Activated CD4-positive, alpha-beta T cell treated with anti-CD3 and anti-CD28 coated beads, Interleukin-2, amount 50 U/mL, for 4 hours (primary cell): ENCODE results near the gene C1orf53.

Source experiments
- DNase-seq, 2 experiments: peaks; one replicate each; pipeline ENCODE4 v3.0.0-alpha.2; 2020

C1orf53 gene

GRCh38 chr1:197908716-197909220, 6.3 kb downstream of the C1orf53 start:
- no peak for DNase-seq

DNA sequence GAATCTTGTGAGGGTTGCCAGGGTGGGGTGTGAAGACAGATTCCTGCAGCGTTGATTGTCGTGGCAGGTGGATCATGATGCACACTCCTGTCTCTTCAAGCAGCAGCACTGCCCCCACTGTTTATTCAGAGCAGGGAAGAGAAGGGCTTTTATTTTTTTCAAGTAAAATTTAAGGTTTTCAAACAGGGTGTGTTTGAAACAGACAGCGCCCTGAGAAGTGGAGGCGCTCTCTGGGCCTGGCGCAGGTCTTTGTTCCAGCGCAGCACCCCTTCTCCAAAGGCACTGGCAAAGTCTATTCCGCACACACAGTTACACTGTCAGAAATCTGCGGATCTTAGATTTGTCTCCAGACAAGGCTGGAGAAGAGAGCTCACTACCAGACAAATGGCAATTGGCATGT, 7.0 kb downstream of the C1orf53 start:
- no peak for DNase-seq

DNA sequence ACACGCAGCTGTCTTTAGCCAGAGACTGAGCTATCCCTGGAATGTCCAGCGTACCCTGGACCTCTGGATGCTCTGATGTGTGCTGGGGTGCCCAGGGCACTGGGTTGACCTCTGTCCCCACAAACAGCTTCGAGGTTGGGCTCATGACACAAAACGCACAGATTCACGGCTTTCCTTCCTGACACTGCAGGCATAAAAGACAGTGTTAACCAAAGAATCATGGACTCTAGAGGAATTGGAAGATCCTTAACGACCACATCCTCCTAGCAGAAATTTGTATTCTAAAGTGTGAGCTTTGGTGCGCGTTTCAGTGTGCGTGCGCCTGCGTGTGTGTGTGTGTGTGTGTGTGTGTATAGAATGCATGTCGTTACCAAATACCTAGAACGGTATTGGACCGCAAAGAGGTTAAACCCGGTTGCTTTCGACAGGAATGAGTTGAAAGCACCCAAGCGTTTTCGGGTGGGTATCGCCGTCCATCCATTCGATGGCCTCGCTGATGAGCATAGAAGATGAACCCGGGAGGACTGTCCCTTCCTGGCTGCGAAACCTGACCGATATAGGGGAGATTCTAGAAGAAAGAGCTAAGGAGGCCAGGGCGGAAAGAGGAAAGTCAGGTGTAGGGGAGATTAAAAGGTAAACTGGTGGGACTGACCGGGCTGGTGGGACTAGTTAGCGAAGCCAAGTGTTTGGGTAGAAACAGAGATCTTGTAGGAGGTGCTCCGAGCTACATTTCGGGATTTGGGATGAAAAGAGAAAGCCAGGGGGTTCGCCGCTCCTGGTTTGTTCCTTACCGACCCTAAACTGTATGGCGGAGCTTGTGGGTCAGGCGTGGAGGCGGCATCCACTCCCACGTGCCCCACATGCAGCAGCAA, 7.9 kb downstream of the C1orf53 start:
- no peak for DNase-seq

DNA sequence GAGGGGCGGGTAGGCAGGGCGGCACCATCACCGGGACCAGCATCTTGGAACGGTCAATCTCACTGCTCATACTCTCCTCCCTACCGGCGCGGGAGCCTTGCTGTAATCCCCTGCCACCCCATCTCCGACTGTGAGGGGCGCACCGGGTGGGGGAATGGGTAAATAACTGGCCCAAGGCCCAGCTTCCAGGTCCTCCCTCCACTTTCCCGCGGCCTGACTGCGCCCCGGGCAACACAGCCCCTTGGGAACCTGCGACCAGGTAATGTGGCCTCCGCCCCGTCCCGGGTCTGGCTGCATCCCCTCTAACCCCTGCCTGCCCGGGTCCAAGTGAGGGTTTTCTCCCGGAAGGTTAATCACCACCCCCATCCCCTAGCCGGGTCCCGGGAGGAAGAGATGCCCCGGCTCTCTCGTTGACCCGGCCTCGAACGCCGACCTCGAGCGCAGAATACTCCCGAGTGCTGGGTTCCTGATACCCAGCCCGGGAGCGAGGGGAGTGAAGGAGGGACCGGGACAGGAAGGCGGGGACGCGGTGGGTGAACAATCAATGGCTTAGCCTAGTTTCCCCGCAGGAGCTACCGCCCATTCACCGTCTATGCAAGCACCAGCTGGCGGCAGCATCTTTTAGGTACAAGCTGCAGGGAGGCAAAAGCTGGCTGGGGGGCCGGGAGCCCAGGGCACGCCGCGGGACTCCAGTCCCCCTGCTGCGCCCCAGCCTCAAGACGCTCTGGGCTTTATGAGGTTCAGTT, 8.9 kb downstream of the C1orf53 start:
- no peak for DNase-seq

DNA sequence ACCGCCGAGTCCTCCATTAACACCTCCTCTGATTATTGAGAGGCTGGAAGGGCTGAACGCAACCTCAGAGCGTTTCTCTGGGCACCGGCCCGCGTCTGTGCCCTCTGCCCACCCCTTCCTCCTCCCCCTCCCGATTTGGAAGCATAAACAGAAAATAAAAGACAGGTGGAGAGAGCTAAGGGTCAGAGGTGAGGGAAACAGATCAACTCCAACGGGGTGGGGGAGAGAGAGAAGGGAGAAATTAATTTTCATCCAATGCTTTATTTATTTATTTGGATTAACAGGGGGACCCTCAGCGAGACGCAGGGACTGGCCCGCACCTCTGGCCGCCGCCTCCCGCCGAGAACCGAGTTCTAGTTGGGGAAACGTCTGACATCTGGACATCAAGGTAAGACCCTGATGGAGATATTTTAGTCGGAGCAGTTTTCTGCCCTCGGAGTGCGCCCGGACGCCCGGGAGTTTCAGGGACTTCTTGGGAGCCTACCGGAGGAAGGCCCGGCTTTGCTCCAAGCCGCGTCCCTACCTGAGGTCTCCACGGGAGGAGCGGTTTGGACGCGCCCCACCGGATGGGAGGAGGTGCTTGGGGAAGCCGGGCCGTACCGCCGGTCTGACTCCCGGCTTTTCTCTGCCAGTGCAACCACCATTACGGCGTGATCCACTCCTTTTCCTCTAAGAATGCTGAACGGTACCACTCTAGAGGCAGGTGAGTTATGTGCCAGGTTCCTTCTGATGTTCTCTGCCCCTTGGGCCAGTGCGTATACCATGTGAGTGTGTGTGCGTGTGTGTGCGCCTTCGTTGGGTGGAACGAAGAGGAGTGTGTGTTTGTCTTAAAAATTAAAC, 9.6 kb downstream of the C1orf53 start:
- no peak for DNase-seq

DNA sequence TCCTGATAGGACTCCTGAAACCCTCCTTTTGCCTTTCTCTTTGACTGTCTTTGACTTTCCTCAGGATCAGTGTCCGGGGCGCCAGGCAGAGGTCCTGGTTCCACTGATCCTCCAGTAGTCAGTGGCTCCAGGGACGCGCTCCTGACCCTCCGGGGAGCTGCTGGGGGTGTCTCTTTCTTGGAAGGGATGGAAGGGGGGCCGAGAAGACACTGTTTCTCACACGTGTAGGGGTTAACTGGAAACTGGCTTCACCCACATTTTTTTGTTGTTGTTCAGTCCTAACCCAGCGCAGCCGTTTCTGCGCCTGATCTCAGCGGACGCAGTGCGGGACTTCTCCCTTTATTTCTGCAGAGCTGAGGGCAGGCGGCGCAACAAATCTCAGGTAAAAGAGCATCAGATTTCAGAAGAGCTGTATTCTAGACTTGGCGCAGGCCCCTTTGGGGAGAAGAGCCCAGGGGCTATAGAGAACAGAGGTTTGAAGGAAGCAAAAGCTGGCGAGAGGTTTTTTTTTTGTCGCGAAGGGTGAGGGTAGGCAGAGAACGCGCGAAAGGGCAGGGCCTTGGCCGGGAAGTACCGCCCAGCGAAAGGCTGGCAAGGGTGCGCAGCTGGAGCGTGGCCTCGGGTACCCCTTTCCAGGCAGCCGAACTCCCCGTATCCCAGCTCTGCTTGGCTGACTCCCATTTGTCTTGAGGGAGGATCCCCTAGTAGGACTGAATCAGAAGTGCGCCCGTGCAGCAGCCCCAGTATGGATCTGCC, 10.5 kb downstream of the C1orf53 start:
- no peak for DNase-seq

- no peak for DNase-seq
These were observed 11.3 kb downstream of the C1orf53 start for GRCh38 chr1:197913495-197914276.

DNA sequence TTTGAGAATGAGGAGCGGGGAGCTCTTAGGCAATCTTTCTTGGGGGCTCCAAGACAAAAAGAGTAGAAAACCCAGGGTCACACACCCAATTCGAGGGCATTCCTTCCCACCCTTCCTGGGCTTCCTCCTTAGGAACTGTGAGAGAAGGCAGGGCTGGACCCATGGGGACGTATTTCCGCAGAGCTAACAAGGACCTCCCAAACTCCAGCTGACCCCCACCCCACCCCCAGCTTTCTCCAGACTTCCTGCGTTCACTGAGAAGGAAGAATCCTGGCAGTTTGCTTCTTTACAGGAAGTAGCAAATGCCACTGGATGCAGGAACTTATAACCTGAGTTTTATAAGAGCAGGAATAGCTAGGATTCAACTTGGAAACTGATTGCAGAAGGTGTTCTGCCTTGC, 12.1 kb downstream of the C1orf53 start:
- no peak for DNase-seq

- no peak for DNase-seq
These were observed 12.9 kb downstream of the C1orf53 start for GRCh38 chr1:197915260-197915861.

- DNase-seq: no peak
These were observed 13.6 kb downstream of the C1orf53 start for GRCh38 chr1:197915862-197916499.

GRCh38 chr1:197916500-197916983, 14.1 kb downstream of the C1orf53 start:
- no peak for DNase-seq

DNA sequence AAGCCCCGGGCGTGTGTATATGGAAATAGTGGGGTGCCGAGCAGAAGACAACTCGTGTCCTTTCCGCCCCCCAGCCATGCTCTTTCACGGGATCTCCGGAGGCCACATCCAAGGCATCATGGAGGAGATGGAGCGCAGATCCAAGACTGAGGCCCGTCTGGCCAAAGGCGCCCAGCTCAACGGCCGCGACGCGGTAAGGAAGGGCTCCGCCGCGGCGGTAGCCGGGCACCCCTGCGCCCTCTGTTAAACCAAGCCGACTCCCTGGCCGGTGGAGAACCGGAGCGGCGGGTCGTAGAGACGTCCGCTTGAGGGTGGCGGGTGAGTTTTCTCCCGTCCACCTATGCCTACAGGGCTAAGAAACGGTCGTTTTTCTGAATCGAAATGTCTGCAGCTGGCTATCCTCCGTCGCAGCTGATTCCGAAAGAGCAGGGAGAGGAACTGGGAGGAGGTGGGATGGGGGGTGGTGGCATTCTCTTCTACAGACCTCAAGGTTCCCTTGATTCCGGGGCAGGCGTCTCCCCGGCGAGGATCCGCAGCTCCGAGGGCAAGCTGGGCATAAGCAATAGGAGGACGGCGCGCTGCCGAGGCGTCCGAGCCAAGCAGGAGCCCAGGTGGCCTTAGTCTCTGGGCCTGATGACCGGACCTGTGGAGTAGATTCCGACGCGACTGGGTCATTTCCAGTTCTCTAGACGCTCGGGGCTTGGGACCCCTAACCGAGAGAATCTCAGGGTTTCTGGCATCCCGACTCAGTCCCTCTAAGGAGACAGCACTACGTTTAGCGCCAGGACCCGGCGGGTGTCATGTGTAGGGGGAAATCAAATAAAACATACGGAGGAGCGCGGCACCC, 15.6 kb downstream of the C1orf53 start:
- DNase-seq: no peak

DNA sequence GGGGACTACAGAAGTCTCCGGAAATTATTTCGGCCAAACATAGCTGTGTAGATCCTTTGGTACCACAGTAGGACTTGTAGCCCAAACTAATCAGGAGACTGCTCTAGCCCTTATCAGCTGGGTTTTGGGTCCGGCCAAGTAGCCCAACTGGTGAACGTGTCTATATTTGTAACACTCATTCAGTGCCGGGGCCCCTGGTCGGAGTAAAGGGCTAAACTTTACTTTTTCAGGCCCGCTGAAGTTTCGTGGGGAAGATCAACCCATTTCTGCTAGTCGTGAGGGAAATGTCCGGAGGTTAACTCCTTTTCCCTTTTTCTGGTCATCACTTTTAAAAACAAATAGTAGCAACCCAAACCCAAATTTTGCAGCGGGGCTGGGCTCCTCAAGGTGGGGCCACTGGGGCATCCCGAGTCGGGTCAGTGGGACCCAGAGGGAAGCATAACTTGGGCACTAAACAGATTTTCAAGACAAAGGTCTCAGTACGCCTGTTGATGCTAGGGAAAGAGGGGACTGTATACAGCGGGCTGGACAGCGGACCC, 16.4 kb downstream of the C1orf53 start:
- DNase-seq: no peak

GRCh38 chr1:197919346-197920066, 17.1 kb downstream of the C1orf53 start:
- no peak for DNase-seq

GRCh38 chr1:197920067-197920396, 17.6 kb downstream of the C1orf53 start:
- DNase-seq: no peak

DNA sequence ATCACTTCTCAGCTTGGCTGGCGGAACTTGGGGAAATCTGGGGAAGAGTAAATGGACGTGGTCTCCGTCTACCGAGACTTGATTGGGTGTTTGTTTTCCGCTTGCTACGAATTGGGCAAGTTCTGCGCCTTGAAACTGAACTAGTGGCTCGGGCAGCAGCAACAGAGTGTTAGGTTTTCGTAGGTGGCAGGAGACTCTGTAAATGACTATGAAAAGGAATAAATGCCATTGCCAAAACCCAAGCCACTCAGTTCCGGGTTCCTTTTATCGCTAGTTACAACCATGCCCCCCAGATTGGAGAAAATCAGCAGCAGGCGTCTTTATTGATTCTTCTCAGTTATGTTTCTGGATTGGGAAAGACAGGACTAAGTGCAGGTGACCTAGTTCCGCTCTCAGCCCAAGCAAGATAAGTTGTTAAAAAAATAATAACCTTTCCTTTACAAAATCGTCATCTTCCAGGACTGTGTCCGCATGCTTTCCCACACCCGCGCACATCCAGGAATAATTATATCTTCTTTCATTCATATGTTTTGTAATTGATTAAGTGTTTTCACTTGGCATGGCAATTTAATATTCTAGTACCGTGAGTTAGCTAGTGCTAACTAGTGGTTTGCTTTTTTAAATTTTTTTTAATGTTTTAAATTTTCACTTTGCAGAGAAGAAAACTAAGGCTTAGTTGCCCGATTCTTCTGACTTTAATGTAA, 18.1 kb downstream of the C1orf53 start:
- no peak for DNase-seq

DNA sequence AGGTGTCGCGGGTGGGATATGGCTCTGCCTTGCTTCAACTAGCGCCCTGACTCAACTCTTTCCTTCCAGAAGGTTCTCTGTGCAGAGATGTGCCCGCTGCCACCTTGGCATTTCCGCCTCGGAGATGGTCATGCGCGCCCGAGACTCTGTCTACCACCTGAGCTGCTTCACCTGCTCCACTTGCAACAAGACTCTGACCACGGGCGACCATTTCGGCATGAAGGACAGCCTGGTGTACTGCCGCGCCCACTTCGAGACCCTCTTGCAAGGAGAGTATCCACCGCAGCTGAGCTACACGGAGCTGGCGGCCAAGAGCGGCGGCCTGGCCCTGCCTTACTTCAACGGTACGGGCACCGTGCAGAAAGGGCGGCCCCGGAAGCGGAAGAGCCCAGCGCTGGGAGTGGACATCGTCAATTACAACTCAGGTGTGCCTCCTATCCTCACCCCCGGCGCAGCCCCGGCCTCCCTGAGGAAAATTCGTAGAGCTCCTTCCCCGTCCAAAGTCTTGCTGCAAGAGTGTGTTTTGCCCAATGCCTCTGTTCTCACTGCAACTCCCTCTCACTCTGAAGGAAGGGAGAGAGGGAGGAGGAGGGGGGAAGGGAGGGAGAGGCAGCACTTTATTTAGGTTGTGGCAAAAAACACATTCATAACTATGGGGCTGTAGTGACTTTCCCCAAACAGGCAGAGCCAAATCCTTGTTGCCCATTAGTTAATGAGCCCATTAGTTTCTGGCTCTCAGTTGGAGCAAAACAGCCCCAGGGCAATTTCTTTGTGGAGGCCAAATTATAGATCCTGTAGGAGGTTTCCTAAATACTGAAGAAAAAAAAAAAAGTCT, 19.0 kb downstream of the C1orf53 start:
- no peak for DNase-seq
